Nucleus accumbens (tissue), 56 donors: ENCODE data around the gene DKC1.
"Not testable (repeated sequence)": the region's sequence is repeated elsewhere in the genome, so short reads cannot be mapped to it uniquely, and the experiment has no call there.

ENCODE experiments used
- DNase-seq, 56 donors: peaks; one replicate each; lab custom pipeline; 2025; lab: John Stamatoyannopoulos, UW

DKC1 gene

DNA sequence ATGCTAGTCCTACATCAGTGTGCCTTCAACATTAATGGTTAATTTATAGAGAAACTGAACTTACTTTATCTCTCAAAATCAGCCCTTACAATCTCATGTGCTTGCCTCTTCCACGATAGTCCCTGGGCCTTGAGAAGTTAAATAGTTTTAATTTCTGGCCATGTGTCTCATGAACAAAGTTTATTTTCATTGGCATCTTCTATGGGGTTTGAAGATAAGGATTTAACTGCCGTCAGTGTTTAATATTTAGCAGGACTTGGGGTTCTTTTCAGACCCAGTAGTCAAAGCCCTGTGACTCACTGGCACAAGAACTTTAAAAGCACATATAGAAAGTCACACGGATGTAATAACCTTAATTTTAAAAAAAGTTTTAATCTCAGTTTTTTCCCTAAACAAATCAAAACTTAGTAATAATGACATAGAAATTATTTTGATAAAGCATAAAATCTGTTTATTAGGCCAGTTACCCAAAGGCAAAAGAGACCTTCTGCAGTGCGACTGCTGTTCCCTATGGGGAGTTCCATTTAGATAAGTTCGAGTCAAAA, 52.7 kb downstream of the DKC1 start:
- DNase-seq = no peak

DNA sequence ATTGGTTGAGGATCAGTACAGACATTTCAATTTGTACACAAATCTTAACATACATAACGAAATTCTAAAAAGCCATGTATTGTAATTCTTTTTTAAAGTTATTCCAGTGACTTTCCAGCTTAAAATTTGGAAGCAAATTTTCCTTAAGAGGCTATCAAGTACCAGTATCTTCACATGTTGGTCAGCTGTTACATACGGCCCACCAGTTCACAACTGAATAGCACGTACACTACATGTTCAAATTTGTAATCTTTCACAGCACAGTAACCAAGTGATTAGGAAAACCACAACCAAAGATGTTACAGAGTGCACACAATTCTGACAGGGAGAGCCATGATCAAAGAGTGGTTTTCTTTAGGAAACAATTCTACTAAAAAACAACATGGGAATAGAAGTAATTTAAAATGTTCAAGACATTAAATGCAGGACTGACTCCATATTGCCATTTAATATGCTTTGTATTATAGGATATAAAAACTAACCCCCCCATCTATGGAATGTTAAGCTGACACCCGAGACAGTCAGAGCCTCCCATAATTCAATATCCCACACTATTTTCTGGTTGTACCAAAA, 53.7 kb downstream of the DKC1 start:
- not testable (repeated sequence) for DNase-seq

DNA sequence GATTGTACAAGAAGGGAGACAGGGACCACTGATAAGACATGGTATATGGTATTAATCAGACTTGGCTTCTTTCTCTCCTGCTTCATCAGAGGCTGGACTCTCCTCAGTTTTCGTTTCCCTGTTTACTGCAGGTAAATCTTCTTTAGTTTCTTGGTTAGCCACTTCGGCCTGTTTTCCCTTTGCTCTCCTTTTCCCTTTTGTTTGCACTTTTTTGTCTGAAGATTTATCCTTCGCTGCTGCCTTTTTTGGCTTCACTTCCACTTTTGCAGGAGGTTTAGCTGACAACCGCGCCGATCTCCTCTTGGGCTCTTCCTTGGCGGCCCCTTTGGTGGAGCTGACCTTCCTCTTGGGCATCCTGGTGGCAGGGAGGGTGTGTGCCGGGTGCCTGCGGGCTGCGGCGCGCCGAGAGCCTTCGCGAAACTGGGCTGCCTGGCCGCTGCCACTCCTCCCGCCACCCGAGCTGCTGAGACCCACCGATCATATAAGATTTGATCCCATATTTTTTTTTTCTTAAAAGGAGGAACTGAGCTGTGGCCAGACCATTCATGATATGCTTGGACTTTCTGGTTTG, 54.5 kb downstream of the DKC1 start:
- DNase-seq = not testable (repeated sequence)

DNA sequence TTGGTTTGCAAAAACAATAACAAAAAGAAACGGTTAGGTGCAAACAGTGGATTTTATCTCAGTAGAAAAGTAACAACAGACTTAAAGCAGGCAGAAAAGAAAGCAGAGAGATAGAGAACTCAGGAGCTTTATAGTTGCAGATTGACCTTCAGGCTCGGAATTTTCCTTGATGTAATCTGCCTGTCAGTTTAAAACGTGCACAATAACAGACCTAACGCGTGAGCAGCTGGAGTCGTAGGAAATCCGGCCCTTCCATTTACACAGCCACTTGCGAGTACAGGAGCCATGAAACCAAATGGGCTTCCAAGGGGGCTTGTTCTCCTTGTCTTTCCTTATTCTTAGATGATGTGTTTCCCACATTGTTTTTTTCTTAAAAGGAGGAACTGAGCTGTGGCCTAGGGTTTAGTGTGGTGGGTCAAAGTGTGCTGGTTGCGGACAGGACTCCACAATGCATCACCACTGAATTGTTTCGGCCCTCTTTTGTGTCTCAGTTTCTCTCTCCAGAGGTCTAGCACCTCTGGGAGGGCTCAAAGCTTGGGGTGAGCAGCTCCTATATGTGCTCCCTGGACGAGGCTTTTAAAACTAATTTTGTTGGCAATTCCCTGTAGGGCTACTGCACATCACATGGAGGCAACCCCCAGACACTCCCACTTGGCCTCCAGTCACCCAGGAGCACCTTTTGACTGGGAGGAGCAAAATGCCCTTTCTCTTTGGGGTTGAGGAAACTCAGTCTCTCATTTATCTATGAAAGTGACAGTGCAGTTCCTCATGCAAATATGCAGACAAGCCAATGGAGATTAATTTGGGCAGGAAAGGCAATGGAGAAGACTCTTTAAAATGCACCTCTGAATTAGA, 56.5 kb downstream of the DKC1 start:
- DNase-seq = no peak

DNA sequence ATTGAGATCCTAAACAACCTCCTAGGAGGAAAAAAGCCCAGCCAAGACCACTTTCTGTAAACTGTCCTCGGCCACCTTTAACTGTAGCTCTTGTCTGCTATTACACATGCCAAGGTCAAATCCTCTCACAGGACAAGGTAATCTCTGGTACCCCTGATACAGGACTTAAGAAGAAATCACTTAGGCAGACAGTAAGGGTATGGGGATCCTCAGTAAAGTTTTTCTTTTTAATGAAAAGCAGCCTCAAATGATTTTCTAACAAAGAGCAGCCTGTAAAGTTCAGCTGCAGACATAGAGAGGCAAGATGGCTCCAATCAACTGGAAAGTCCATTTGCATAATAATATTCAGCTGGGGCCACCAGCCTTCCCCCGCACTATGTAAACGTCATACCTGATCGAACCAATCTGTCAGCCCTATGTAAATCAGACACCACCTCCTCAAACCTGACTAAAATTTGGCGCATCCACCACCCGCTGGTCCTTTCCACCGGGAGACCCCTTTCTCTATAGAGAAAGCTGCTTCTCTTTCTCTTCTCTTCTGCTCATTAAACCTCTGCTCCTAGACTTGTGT, 57.2 kb downstream of the DKC1 start:
- DNase-seq = no peak

DNA sequence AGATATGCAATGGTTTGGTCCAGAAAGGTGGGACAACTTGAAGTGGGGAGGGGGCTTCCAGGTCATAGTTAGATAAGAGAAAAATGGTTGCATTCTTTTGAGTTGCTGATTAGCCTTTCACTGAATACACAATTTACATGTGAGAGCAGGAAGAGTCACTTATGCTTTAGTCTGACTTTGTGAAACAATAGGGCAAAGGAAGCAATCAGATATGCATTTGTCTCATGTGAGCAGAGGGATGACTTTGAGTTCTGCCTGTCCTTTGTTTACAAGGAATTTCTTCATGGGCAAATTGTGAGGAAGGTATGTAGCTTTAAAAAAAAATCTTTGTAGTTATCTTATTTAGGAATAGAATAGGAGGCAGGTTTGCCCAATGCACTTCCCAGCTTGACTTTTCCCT, 58.9 kb downstream of the DKC1 start:
- DNase-seq = no peak

DNA sequence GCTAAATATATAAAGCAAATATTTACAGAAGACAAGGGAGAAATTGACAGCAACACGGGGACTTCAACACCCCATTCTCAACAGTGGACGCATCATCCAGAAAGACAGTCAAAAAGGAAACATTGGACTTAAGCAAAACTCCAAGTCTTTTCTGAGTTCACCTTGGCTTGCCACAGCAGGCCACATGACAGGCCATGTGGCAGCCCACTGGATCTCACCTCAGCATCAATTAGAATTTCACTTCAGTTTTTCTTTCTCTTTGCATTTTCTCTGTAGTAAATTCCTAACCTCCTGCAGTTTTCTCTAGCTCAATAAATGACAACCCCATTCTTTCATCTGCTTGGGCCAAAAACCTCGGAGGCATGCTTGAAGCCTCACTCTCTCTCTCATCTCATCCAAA, 59.4 kb downstream of the DKC1 start:
- no peak for DNase-seq

DNA sequence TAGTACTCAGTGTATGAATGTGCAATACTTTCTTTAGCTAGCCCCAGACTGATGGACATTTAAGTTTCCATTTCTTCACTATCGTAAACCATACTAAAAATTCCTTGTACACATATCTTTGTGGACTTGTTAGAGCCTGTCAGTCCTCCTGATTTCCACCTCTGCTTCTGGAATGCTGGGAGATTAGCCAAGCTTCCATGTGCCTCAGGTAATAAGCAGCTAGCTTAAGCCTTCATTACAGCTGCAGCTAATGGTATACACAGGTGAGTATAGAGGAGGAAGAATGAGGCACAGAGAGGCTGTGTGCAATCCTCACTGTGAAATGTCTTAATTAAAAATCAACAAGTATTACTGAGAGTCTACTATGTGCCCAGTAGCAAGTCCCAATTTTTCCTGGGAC, 62.0 kb downstream of the DKC1 start:
- DNase-seq = no peak

DNA sequence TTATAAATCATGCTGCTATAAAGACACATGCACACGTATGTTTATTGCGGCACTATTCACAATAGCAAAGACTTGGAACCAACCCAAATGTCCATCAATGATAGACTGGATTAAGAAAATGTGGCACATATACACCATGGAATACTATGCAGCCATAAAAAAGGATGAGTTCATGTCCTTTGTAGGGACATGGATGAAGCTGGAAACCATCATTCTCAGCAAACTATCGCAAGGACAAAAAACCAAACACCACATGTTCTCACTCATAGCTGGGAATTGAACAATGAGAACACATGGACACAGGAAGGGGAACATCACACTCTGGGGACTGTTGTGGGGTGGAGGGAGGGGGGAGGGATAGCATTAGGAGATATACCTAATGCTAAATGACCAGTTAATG, 62.9 kb downstream of the DKC1 start:
- not testable (repeated sequence) for DNase-seq
